Liver (tissue), 9 donors: Measurements from ENCODE around the gene SPP1. TPM values are rescaled to one million over a fixed set of nuclear protein-coding genes. Genes with fewer than 3 reads are reported as not detected.

ENCODE experiments used
- DNase-seq: peaks from one replicate; pipeline ENCODE4 v3.0.0-alpha.2; 2017; ENCODE audit warnings: low spot score
- H3K27ac ChIP-seq, 2 donors: one replicate each; pipeline ENCODE4 v1.7.0; 2013; ENCODE audit warnings: inconsistent platforms in 2 of 2, low read length in 2 of 2, control low read depth in 1 of 2, low read depth in 1 of 2, mild to moderate bottlenecking in 1 of 2
- H3K27me3 ChIP-seq, 4 donors: one replicate each; pipeline versions ENCODE4 v1.6.1 to v1.7.0; 2013; ENCODE audit warnings: low read length in 3 of 4, inconsistent platforms in 1 of 4, mild to moderate bottlenecking in 1 of 4, moderate library complexity in 1 of 4; ENCODE audit not compliant: control insufficient read depth in 4 of 4, insufficient read depth in 4 of 4
- H3K36me3 ChIP-seq, 4 donors: one replicate each; pipeline versions ENCODE4 v1.6.1 to v1.7.0; 2013; ENCODE audit warnings: low read length in 3 of 4, mild to moderate bottlenecking in 3 of 4, low read depth in 1 of 4, moderate library complexity in 1 of 4; ENCODE audit not compliant: control insufficient read depth in 4 of 4, insufficient read depth in 3 of 4
- H3K4me1 ChIP-seq, 4 donors: one replicate each; pipeline versions ENCODE4 v1.6.1 to v1.7.0; 2013; ENCODE audit warnings: low read length in 3 of 4, mild to moderate bottlenecking in 3 of 4, moderate library complexity in 1 of 4; ENCODE audit not compliant: control insufficient read depth in 4 of 4, insufficient read depth in 4 of 4
- H3K4me3 ChIP-seq, 3 donors: one replicate each; pipeline versions ENCODE4 v1.6.1 to v1.7.0; 2013; ENCODE audit warnings: low read length in 3 of 3, control low read depth in 1 of 3, low read depth in 1 of 3, mild to moderate bottlenecking in 1 of 3
- H3K9ac ChIP-seq, 2 donors: one replicate each; pipeline ENCODE4 v1.7.0; 2013; ENCODE audit warnings: low read length in 2 of 2, mild to moderate bottlenecking in 2 of 2, moderate library complexity in 2 of 2, control low read depth in 1 of 2, low read depth in 1 of 2
- H3K9me3 ChIP-seq, 4 donors: one replicate each; pipeline versions ENCODE4 v1.6.1 to v1.7.0; 2013; ENCODE audit warnings: low read length in 3 of 4; ENCODE audit not compliant: control insufficient read depth in 4 of 4
- ATF3 ChIP-seq: IDR thresholded peaks from 2 replicates; pipeline ENCODE4 v1.6.1; 2016; ENCODE audit warnings: antibody characterized with exemption
- CTCF ChIP-seq: fragments of 150-350 bp; IDR thresholded peaks from 2 replicates; pipeline ENCODE4 v1.5.1; 2017; ENCODE audit warnings: improper control_type of control experiment, low read depth, low read length; ENCODE audit not compliant: missing input control
- EGR1 ChIP-seq, 2 donors: IDR thresholded peaks; 2 replicates each; pipeline ENCODE4 v1.6.1; 2016 to 2018; ENCODE audit warnings: antibody characterized with exemption in 2 of 2, low read depth in 2 of 2
- FOXA1 ChIP-seq: IDR thresholded peaks from 2 replicates; pipeline ENCODE4 v1.6.1; 2016; ENCODE audit warnings: antibody characterized with exemption
- FOXA2 ChIP-seq: IDR thresholded peaks from 2 replicates; pipeline ENCODE4 v1.6.1; 2016; ENCODE audit warnings: antibody characterized with exemption
- GABPA ChIP-seq, 2 donors: IDR thresholded peaks in 1 of 2; conservative IDR thresholded peaks in 1 of 2; 2 replicates each; pipeline ENCODE4 v1.6.1; 2016; ENCODE audit warnings: antibody characterized with exemption in 2 of 2, mild to moderate bottlenecking in 1 of 2, moderate library complexity in 1 of 2
- HNF4A ChIP-seq, 2 donors: conservative IDR thresholded peaks; 2 replicates each; pipeline ENCODE4 v1.6.1; 2016; ENCODE audit warnings: antibody characterized with exemption in 2 of 2, mild to moderate bottlenecking in 2 of 2
- HNF4G ChIP-seq: IDR thresholded peaks from 2 replicates; pipeline ENCODE4 v1.6.1; 2016; ENCODE audit warnings: antibody characterized with exemption
- JUND ChIP-seq, 2 donors: IDR thresholded peaks; 2 replicates each; pipeline ENCODE4 v1.6.1; 2016; ENCODE audit warnings: antibody characterized with exemption in 2 of 2
- MAX ChIP-seq: IDR thresholded peaks from 2 replicates; pipeline ENCODE4 v1.6.1; 2016; ENCODE audit warnings: antibody characterized with exemption
- NR2F2 ChIP-seq: IDR thresholded peaks from 2 replicates; pipeline ENCODE4 v1.6.1; 2016; ENCODE audit warnings: antibody characterized with exemption
- RAD21 ChIP-seq, 2 donors: IDR thresholded peaks; 2 replicates each; pipeline ENCODE4 v1.6.1; 2016; ENCODE audit warnings: antibody characterized with exemption in 2 of 2, mild to moderate bottlenecking in 2 of 2
- REST ChIP-seq: IDR thresholded peaks from 2 replicates; pipeline ENCODE4 v1.6.1; 2016; ENCODE audit warnings: antibody characterized with exemption, mild to moderate bottlenecking
- RXRA ChIP-seq, 2 donors: IDR thresholded peaks; 2 replicates each; pipeline ENCODE4 v1.6.1; 2017 to 2018; ENCODE audit warnings: antibody characterized with exemption in 2 of 2, mild to moderate bottlenecking in 1 of 2
- SP1 ChIP-seq: IDR thresholded peaks from 2 replicates; pipeline ENCODE4 v1.6.1; 2018; ENCODE audit warnings: antibody characterized with exemption, mild to moderate bottlenecking
- TAF1 ChIP-seq: conservative IDR thresholded peaks from 2 replicates; pipeline ENCODE4 v1.6.1; 2016; ENCODE audit warnings: antibody characterized with exemption, mild to moderate bottlenecking
- YY1 ChIP-seq: IDR thresholded peaks from 2 replicates; pipeline ENCODE4 v1.6.1; 2016; ENCODE audit warnings: antibody characterized with exemption, mild to moderate bottlenecking
- ZBTB33 ChIP-seq: IDR thresholded peaks from 2 replicates; pipeline ENCODE4 v1.6.1; 2016; ENCODE audit warnings: antibody characterized with exemption
- WGBS: extraction: QIAGEN DNeasy Blood & Tissue Kit; methylation state at CpG from one replicate; pipeline ENCODE4 v1.1.7; 2013; 5-methylcytosine and 5-hydroxymethylcytosine counted together
- polyA plus RNA-seq, 2 donors: library from polyadenylated mRNA; stranded (reverse) in 1 of 2; unstranded in 1 of 2; fragments of 200-250 nt in 1 of 2; fragments of >200 nt in 1 of 2; fragmentation: Nextera tagmentation in 1 of 2; extraction: Ambion mirVana in 1 of 2; gene quantifications; one replicate each; pipeline versions ENCODE4 v1.2.1 to v1.2.3, GENCODE V29; 2013 to 2015
- total RNA-seq, 2 donors: library from RNA; depleted of rRNA; stranded (reverse); fragments of >200 nt; gene quantifications; one replicate each; pipeline ENCODE4 v1.2.3, GENCODE V29; 2014
- donor health status: healthy.
- donor health status: healthy.
- donor health status: healthy.
- donor health status: healthy.
- donor health status: healthy.

The SPP1 gene
- total and polyA plus RNA-seq, 4 donors, result 10.5 to 80.2 (median 27.5) TPM

- no peak overlapping the region for H3K27ac ChIP-seq
- DNase-seq, result no peak
- WGBS, result 91% methylated on average over 1 of the region's 1 CpG
- H3K4me1 ChIP-seq, result peaks cover 0 to 6% (median 0%) of the 10 kb centered on the region in 4 donors
- H3K36me3 ChIP-seq, result no peaks in the 10 kb centered on the region
- H3K27me3 ChIP-seq, result no peaks in the 10 kb centered on the region
- TF ChIP-seq EGR1 (IDR thresholded peaks at IDR 0.05; ENCODE audit: low read depth in 2 of 2) (no peak), YY1 (no peak), HNF4G (no peak), GABPA (IDR thresholded peaks at IDR 0.05 in 1 of 2, conservative IDR thresholded peaks at IDR 0.05 in 1 of 2) (no peak), HNF4A (conservative IDR thresholded peaks at IDR 0.05) (no peak), MAX (no peak), REST (no peak), ZBTB33 (no peak), SP1 (no peak), FOXA2 (no peak), FOXA1 (no peak), CTCF (no peak), RXRA (IDR thresholded peaks at IDR 0.05) (no peak), JUND (IDR thresholded peaks at IDR 0.05) (no peak), NR2F2 (no peak), RAD21 (IDR thresholded peaks at IDR 0.05) (no peak), TAF1 (no peak), ATF3 (no peak)
- no peak overlapping the region for H3K4me3 ChIP-seq
- H3K9ac ChIP-seq, result no peak overlapping the region
- H3K9me3 ChIP-seq, result no peaks in the 10 kb centered on the region
These were observed 4.3 kb downstream of the SPP1 start for GRCh38 chr4:87979810-87980209.
